Caki2 (cell line): Measurements from ENCODE around the gene CCR2. TPM values are rescaled to one million over a fixed set of nuclear protein-coding genes. Genes with fewer than 3 reads are reported as not detected.
"Not testable (repeated sequence)": the region's sequence is repeated elsewhere in the genome, so short reads cannot be mapped to it uniquely, and the experiment has no call there.

ENCODE experiments used
- DNase-seq: peaks from one replicate; pipeline ENCODE4 v3.0.0-alpha.2; 2015; ENCODE audit warnings: low read depth
- in situ Hi-C: cut with HindIII; loops from 2 replicates; pipeline ENCODE4 v1.10.0; 2016; ENCODE audit warnings: low sequenced_read_pairs, low pct_unique_long_range_greater_than_20kb, mixed read lengths
- total RNA-seq: library from RNA; depleted of rRNA; stranded (reverse); fragments of >200 nt; shearing (Covaris generic); gene quantifications from 2 replicates; pipeline ENCODE4 v1.2.3, GENCODE V29; 2014; ENCODE audit warnings: low replicate concordance; rRNA removed

The CCR2 gene
- total RNA-seq, result not detected in 2 replicates

- in situ Hi-C loops, result no loop called here
These were observed at the start of gene CCR2 for GRCh38 chr3:46353647-46354410. Gene CCR2, plus strand, starts transcription at chr3:46354111. Its CDS starts 3,417 bp downstream, at chr3:46357528.

GRCh38 chr3:46304739-46305138 is 49.2 kb upstream of the CCR2 start:
- in situ Hi-C loops, result no loop called here
- DNase-seq, result no peak

More at GRCh38 chr3:46353647-46354410, at the start of gene CCR2:
- no peak for DNase-seq

GRCh38 chr3:46312991-46313390 is 40.9 kb upstream of the CCR2 start:
- no peak for DNase-seq
- in situ Hi-C loops, result no loop called here

GRCh38 chr3:46314517-46314916 is 39.4 kb upstream of the CCR2 start:
- DNase-seq, result no peak
- in situ Hi-C loops, result no loop called here

- DNase-seq, result no peak
- in situ Hi-C loops, result no loop called here
These were observed 37.7 kb upstream of the CCR2 start for GRCh38 chr3:46316206-46316605.

GRCh38 chr3:46318207-46318927 is 35.5 kb upstream of the CCR2 start:
- in situ Hi-C loops, result no loop called here
- no peak for DNase-seq

- DNase-seq, result no peak
- in situ Hi-C loops, result no loop called here
These were observed 32.3 kb upstream of the CCR2 start for GRCh38 chr3:46321461-46322104.

- in situ Hi-C loops, result no loop called here
- no peak for DNase-seq
These were observed 29.9 kb upstream of the CCR2 start for GRCh38 chr3:46324036-46324435.

- in situ Hi-C loops, result no loop called here
- DNase-seq, result no peak
These were observed 28.1 kb upstream of the CCR2 start for GRCh38 chr3:46325645-46326300.

GRCh38 chr3:46330676-46331075 is 23.2 kb upstream of the CCR2 start:
- DNase-seq, in situ Hi-C loops: not testable (repeated sequence)

GRCh38 chr3:46334741-46335478 is 19.0 kb upstream of the CCR2 start:
- in situ Hi-C loops, result no loop called here
- no peak for DNase-seq

- in situ Hi-C loops, result no loop called here
- DNase-seq, result no peak
These were observed 18.4 kb upstream of the CCR2 start for GRCh38 chr3:46335541-46335940.

- in situ Hi-C loops, result no loop called here
- DNase-seq, result no peak
These were observed 16.0 kb upstream of the CCR2 start for GRCh38 chr3:46337911-46338310.

GRCh38 chr3:46338840-46339239 is 15.1 kb upstream of the CCR2 start:
- no peak for DNase-seq
- in situ Hi-C loops, result no loop called here

- in situ Hi-C loops, result no loop called here
- no peak for DNase-seq
These were observed 9.4 kb upstream of the CCR2 start for GRCh38 chr3:46344476-46344875.

GRCh38 chr3:46348823-46349482 is 5.0 kb upstream of the CCR2 start:
- in situ Hi-C loops, result no loop called here
- DNase-seq, result no peak

GRCh38 chr3:46349484-46350261 is 4.2 kb upstream of the CCR2 start:
- no peak for DNase-seq
- in situ Hi-C loops, result no loop called here
